ENCODE results near the gene NIT2. TPM values are rescaled to one million over a fixed set of nuclear protein-coding genes. Genes with fewer than 3 reads are reported as not detected.

Gene NIT2
- total RNA-seq, 1 experiment from 2014 or later = 42.6 TPM

Other genes with a start within 250 kb of the NIT2 start
- gene FILIP1L, start 220.3 kb upstream of the NIT2 start, total RNA-seq (2022) = 1.3 and 2.4 TPM in 2 replicates
- 34.5 and 34.8 TPM in 2 replicates for gene TBC1D23, start 73.8 kb upstream of the NIT2 start, total RNA-seq (2022)
- gene TOMM70, start 66.3 kb downstream of the NIT2 start, total RNA-seq (2022) = 55.1 and 58.2 TPM in 2 replicates
- 1.2 and 1.7 TPM in 2 replicates for gene LNP1, start 66.8 kb downstream of the NIT2 start, total RNA-seq (2022)
- gene TMEM45A, start 157.9 kb downstream of the NIT2 start, total RNA-seq (2022) = 4.1 and 8.0 TPM in 2 replicates

Data from MCF 10A (cell line).